ENCODE results near the gene PDE11A.

- no peak for TF ChIP-seq CTCF (IDR thresholded peaks at IDR 0.05)
- no peak for TF ChIP-seq EP300 (IDR thresholded peaks at IDR 0.05)
- TF ChIP-seq POLR2A (IDR thresholded peaks at IDR 0.05), result no peak
These were observed 420.7 kb downstream of the PDE11A start for GRCh38 chr2:177651833-177652232.

All from tibial nerve (tissue), 4 donors.